Mesodermal cell (in vitro differentiated cells): ENCODE results near the gene FOXM1. TPM values are rescaled to one million over a fixed set of nuclear protein-coding genes. Genes with fewer than 3 reads are reported as not detected.

ENCODE experiments used
- H3K27ac ChIP-seq: 2 replicates; pipeline ENCODE4 v1.7.0; 2013; ENCODE audit warnings: mild to moderate bottlenecking, low read depth, low read length, moderate library complexity; ENCODE audit not compliant: severe bottlenecking
- H3K36me3 ChIP-seq: 2 replicates; pipeline ENCODE4 v1.7.1; 2013; ENCODE audit warnings: mild to moderate bottlenecking, low read length, moderate library complexity; ENCODE audit not compliant: control insufficient read depth, insufficient read depth
- H3K4me1 ChIP-seq: one replicate; pipeline ENCODE4 v1.7.1; 2013; ENCODE audit warnings: mild to moderate bottlenecking, low read length; ENCODE audit not compliant: insufficient read depth, control insufficient read depth, poor library complexity, severe bottlenecking
- H3K4me3 ChIP-seq: 2 replicates; pipeline ENCODE4 v1.7.0; 2013; ENCODE audit warnings: low read length, control low read depth, mild to moderate bottlenecking; ENCODE audit not compliant: insufficient read depth, poor library complexity, severe bottlenecking; ENCODE audit errors: extremely low read depth
- H3K9me3 ChIP-seq: 2 replicates; pipeline ENCODE4 v1.7.1; 2013; ENCODE audit warnings: mild to moderate bottlenecking, low read length, moderate library complexity; ENCODE audit not compliant: control insufficient read depth
- WGBS, 2 experiments: methylation state at CpG; one replicate each; pipeline ENCODE4 v1.1.5; 2013; ENCODE audit warnings: missing lambda C conversion rate in 2 of 2; ENCODE audit not compliant: insufficient coverage in 2 of 2; 5-methylcytosine and 5-hydroxymethylcytosine counted together
- polyA plus RNA-seq, 2 experiments: library from polyadenylated mRNA; stranded (reverse); fragments of 50-300 nt; gene quantifications; one replicate each; pipeline ENCODE4 v1.2.3, GENCODE V29; 2013

Gene FOXM1
- polyA plus RNA-seq (2013, experiment 1 of 2) = 54.0 TPM
- polyA plus RNA-seq (2013, experiment 2 of 2) = 52.0 TPM

GRCh38 chr12:2877047-2877952 is at the start of gene FOXM1, which contains the start of gene RHNO1:
Gene FOXM1, minus strand, starts transcription at chr12:2877174. Its CDS starts 2,696 bp downstream, at chr12:2874478.
Gene RHNO1, plus strand, starts transcription at chr12:2877223. Its CDS starts 8,144 bp downstream, at chr12:2885367.
- 1% methylated on average over 49 to 54 of the region's 70 CpGs for WGBS, 2 experiments
- Histone ChIP-seq H3K4me1 (peaks cover 4% of the 10 kb centered on the region), H3K36me3 (peaks cover 40% of the 10 kb centered on the region), H3K4me3 (peak within 1 kb of the TSS; percentile 92), H3K9me3 (no peaks in the 10 kb centered on the region), H3K27ac (peak within 1 kb of the TSS; percentile 90)

- WGBS, 2 experiments = 91 to 94% methylated on average over 3 to 4 of the region's 6 CpGs
- H3K4me3 ChIP-seq = no peak overlapping the region
- H3K4me1 ChIP-seq = no peaks in the 10 kb centered on the region
- no peaks in the 10 kb centered on the region for H3K9me3 ChIP-seq
- no peak overlapping the region for H3K27ac ChIP-seq
- H3K36me3 ChIP-seq = peaks cover 93% of the 10 kb centered on the region
Observed at GRCh38 chr12:2925322-2925995, 48.5 kb upstream of the FOXM1 start.

GRCh38 chr12:2924019-2924418 is 47.0 kb upstream of the FOXM1 start:
- 95 to 97% methylated on average over 3 of the region's 3 CpGs for WGBS, 2 experiments
- peaks cover 86% of the 10 kb centered on the region for H3K36me3 ChIP-seq

GRCh38 chr12:2923057-2923456 is 46.1 kb upstream of the FOXM1 start:
- Histone ChIP-seq H3K4me3 (no peak overlapping the region), H3K9me3 (no peaks in the 10 kb centered on the region), H3K4me1 (no peaks in the 10 kb centered on the region), H3K36me3 (peaks cover 80% of the 10 kb centered on the region), H3K27ac (no peak overlapping the region)
- WGBS, 2 experiments = 96 to 97% methylated on average over 3 to 7 of the region's 9 CpGs

More at GRCh38 chr12:2924019-2924418, 47.0 kb upstream of the FOXM1 start:
- Histone ChIP-seq H3K4me3 (no peak overlapping the region), H3K9me3 (no peaks in the 10 kb centered on the region), H3K27ac (no peak overlapping the region), H3K4me1 (no peaks in the 10 kb centered on the region)

- no peaks in the 10 kb centered on the region for H3K9me3 ChIP-seq
- H3K4me1 ChIP-seq = no peaks in the 10 kb centered on the region
- H3K27ac ChIP-seq = no peak overlapping the region
- no peak overlapping the region for H3K4me3 ChIP-seq
- peaks cover 80% of the 10 kb centered on the region for H3K36me3 ChIP-seq
- 69 to 75% methylated on average over 2 of the region's 2 CpGs for WGBS, 2 experiments
Observed at GRCh38 chr12:2922329-2922728, 45.4 kb upstream of the FOXM1 start.

GRCh38 chr12:2919249-2919648 is 42.3 kb upstream of the FOXM1 start:
- H3K4me1 ChIP-seq = no peaks in the 10 kb centered on the region
- H3K9me3 ChIP-seq = no peaks in the 10 kb centered on the region
- peaks cover 78% of the 10 kb centered on the region for H3K36me3 ChIP-seq
- WGBS, 2 experiments = 100% methylated on average over 1 of the region's 2 CpGs
- no peak overlapping the region for H3K27ac ChIP-seq
- H3K4me3 ChIP-seq = no peak overlapping the region

GRCh38 chr12:2912216-2912575 is 35.2 kb upstream of the FOXM1 start:
- 85 to 93% methylated on average over 3 of the region's 3 CpGs for WGBS, 2 experiments
- no peak overlapping the region for H3K4me3 ChIP-seq
- H3K4me1 ChIP-seq = no peaks in the 10 kb centered on the region

GRCh38 chr12:2904260-2904659 is 27.3 kb upstream of the FOXM1 start:
- Histone ChIP-seq H3K9me3 (no peaks in the 10 kb centered on the region), H3K4me1 (no peaks in the 10 kb centered on the region), H3K4me3 (no peak overlapping the region), H3K36me3 (peaks cover 5% of the 10 kb centered on the region), H3K27ac (no peak overlapping the region)
- WGBS, 2 experiments = 94 to 95% methylated on average over 2 of the region's 2 CpGs

More at GRCh38 chr12:2912216-2912575, 35.2 kb upstream of the FOXM1 start:
- no peak overlapping the region for H3K27ac ChIP-seq
- H3K9me3 ChIP-seq = no peaks in the 10 kb centered on the region
- peaks cover 70% of the 10 kb centered on the region for H3K36me3 ChIP-seq

GRCh38 chr12:2902272-2902880 is 25.4 kb upstream of the FOXM1 start:
- 56 to 82% methylated on average over 2 to 3 of the region's 4 CpGs for WGBS, 2 experiments
- Histone ChIP-seq H3K36me3 (peaks cover 8% of the 10 kb centered on the region), H3K4me3 (no peak overlapping the region), H3K27ac (no peak overlapping the region), H3K9me3 (no peaks in the 10 kb centered on the region), H3K4me1 (no peaks in the 10 kb centered on the region)

- no peaks in the 10 kb centered on the region for H3K9me3 ChIP-seq
- H3K36me3 ChIP-seq = peaks cover 14% of the 10 kb centered on the region
- H3K27ac ChIP-seq = no peak overlapping the region
- no peak overlapping the region for H3K4me3 ChIP-seq
- 82 to 96% methylated on average over 4 to 6 of the region's 8 CpGs for WGBS, 2 experiments
- H3K4me1 ChIP-seq = no peaks in the 10 kb centered on the region
Observed at GRCh38 chr12:2900642-2901041, 23.7 kb upstream of the FOXM1 start.
